Activated T-cell treated with anti-CD3 and anti-CD28 coated beads, Interleukin-2, amount 50 U/mL, for 4 hours (primary cell): ENCODE measurements around the gene SETDB2. TPM values are rescaled to one million over a fixed set of nuclear protein-coding genes. Genes with fewer than 3 reads are reported as not detected.

Experiments
- ATAC-seq, 2 donors: fragments of 200-7000 bp; cut with Tn5 transposase; one replicate each; pipeline ENCODE4 v1.10.0; 2021
- DNase-seq: peaks from one replicate; pipeline ENCODE4 v3.0.0-alpha.2; 2020
- H3K27me3 Mint-ChIP-seq: one replicate; pipeline ENCODE4 v1.8.0; 2021; ENCODE audit warnings: low read depth, mixed read lengths
- H3K36me3 Mint-ChIP-seq: one replicate; pipeline ENCODE4 v1.8.0; 2022; ENCODE audit warnings: mixed read lengths; ENCODE audit not compliant: insufficient read depth
- H3K4me1 Mint-ChIP-seq: one replicate; pipeline ENCODE4 v1.8.0; 2021; ENCODE audit warnings: low read depth, mixed read lengths
- H3K4me3 Mint-ChIP-seq: one replicate; pipeline ENCODE4 v1.8.0; 2021; ENCODE audit warnings: mild to moderate bottlenecking, moderate library complexity, mixed read lengths
- H3K9me3 Mint-ChIP-seq: one replicate; pipeline ENCODE4 v1.8.0; 2021; ENCODE audit warnings: mixed read lengths
- total RNA-seq, 3 donors: library from RNA; stranded (reverse); gene quantifications; one replicate each; pipeline ENCODE4 v1.2.1, GENCODE V29; 2021

Gene SETDB2, protein sequence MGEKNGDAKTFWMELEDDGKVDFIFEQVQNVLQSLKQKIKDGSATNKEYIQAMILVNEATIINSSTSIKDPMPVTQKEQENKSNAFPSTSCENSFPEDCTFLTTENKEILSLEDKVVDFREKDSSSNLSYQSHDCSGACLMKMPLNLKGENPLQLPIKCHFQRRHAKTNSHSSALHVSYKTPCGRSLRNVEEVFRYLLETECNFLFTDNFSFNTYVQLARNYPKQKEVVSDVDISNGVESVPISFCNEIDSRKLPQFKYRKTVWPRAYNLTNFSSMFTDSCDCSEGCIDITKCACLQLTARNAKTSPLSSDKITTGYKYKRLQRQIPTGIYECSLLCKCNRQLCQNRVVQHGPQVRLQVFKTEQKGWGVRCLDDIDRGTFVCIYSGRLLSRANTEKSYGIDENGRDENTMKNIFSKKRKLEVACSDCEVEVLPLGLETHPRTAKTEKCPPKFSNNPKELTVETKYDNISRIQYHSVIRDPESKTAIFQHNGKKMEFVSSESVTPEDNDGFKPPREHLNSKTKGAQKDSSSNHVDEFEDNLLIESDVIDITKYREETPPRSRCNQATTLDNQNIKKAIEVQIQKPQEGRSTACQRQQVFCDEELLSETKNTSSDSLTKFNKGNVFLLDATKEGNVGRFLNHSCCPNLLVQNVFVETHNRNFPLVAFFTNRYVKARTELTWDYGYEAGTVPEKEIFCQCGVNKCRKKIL
- total RNA-seq: 10 to 100 TPM in 1 of 3 donors, 1 to 10 TPM in 2; 7.8 to 10.0 (median 9.6) TPM

GRCh38 chr13:49443704-49444523, at the start of gene SETDB2, which contains the start of gene CAB39L:
Gene SETDB2 (plus strand): TSS chr13:49444274. CDS start chr13:49451894, 7,620 bp downstream.
Gene CAB39L (minus strand): TSS chr13:49444064. CDS start chr13:49382910, 61,154 bp downstream.
- ATAC-seq (peak; percentile 95 to 96), DNase-seq (peak; percentile 98)
- no peaks in the 10 kb centered on the region for H3K27me3 Mint-ChIP-seq
- H3K9me3 Mint-ChIP-seq: no peaks in the 10 kb centered on the region
- H3K4me3 Mint-ChIP-seq: peak within 1 kb of the TSS; percentile 91
- peaks cover 3% of the 10 kb centered on the region for H3K36me3 Mint-ChIP-seq
- peaks cover 54% of the 10 kb centered on the region for H3K4me1 Mint-ChIP-seq

DNA sequence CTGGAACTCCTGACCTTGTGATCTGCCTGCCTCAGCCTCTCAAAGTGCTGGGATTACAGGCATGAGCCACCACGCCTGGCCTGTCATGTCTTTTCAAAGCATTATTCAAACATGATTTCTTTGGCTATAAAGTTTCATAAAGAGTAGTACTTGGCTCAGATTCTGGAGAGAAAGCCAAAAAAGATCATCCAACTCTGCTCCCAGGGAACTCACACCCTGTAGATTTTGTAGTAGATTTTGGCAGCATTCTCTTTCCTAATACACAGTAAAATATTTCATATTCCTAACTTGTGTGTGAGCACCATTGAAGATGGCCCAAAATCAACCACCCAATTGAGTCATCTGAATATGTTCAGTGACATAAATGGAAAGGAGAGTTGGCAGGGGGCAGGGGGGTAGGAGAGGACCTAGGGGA, 48.6 kb upstream of the SETDB2 start:
- no peaks in the 10 kb centered on the region for H3K27me3 Mint-ChIP-seq

GRCh38 chr13:49395878-49396380, 48.1 kb upstream of the SETDB2 start:
- Mint-ChIP-seq H3K4me3 (no peak overlapping the region), H3K4me1 (no peaks in the 10 kb centered on the region), H3K9me3 (no peaks in the 10 kb centered on the region), H3K27me3 (no peaks in the 10 kb centered on the region), H3K36me3 (no peaks in the 10 kb centered on the region)
- ATAC-seq: no peak
- DNase-seq: no peak

More for the DNA sequence above, 48.6 kb upstream of the SETDB2 start:
- H3K9me3 Mint-ChIP-seq: no peaks in the 10 kb centered on the region
- DNase-seq: no peak
- H3K4me1 Mint-ChIP-seq: no peaks in the 10 kb centered on the region
- no peak overlapping the region for H3K4me3 Mint-ChIP-seq
- peaks cover 1% of the 10 kb centered on the region for H3K36me3 Mint-ChIP-seq
- no peak for ATAC-seq

GRCh38 chr13:49399801-49400472, 44.1 kb upstream of the SETDB2 start:
- DNase-seq (no peak), ATAC-seq (no peak)
- Mint-ChIP-seq H3K36me3 (peaks cover 16% of the 10 kb centered on the region), H3K27me3 (no peaks in the 10 kb centered on the region), H3K9me3 (peaks cover 13% of the 10 kb centered on the region), H3K4me3 (no peak overlapping the region), H3K4me1 (no peaks in the 10 kb centered on the region)

- Mint-ChIP-seq H3K27me3 (no peaks in the 10 kb centered on the region), H3K4me1 (no peaks in the 10 kb centered on the region), H3K4me3 (no peak overlapping the region), H3K36me3 (peaks cover 20% of the 10 kb centered on the region), H3K9me3 (peaks cover 22% of the 10 kb centered on the region)
- DNase-seq (no peak), ATAC-seq (no peak)
These were observed 43.1 kb upstream of the SETDB2 start for GRCh38 chr13:49400755-49401659.

- no peaks in the 10 kb centered on the region for H3K27me3 Mint-ChIP-seq
- no peak overlapping the region for H3K4me3 Mint-ChIP-seq
- peaks cover 20% of the 10 kb centered on the region for H3K36me3 Mint-ChIP-seq
- H3K9me3 Mint-ChIP-seq: peaks cover 22% of the 10 kb centered on the region
- DNase-seq: no peak
- ATAC-seq: no peak
- H3K4me1 Mint-ChIP-seq: no peaks in the 10 kb centered on the region
These were observed 39.9 kb upstream of the SETDB2 start for GRCh38 chr13:49403996-49404702.

DNA sequence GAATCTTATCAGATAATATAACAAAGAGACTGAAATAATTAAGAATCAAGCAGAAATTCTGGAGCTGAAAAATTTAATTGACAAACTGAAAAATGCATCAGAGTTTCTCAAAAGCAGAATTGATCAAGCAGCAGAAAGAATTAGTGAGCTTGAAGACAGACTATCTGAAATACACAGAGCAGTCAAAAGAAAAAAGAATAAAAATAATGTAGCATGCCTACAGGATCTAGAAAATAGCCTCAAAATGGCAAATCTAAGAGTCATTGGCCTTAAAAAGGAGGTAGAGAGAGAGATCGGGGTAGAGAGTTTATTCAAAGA, 39.4 kb upstream of the SETDB2 start:
- peaks cover 20% of the 10 kb centered on the region for H3K36me3 Mint-ChIP-seq
- H3K4me1 Mint-ChIP-seq: no peaks in the 10 kb centered on the region
- H3K27me3 Mint-ChIP-seq: no peaks in the 10 kb centered on the region
- H3K4me3 Mint-ChIP-seq: no peak overlapping the region
- ATAC-seq (no peak), DNase-seq (no peak)
- H3K9me3 Mint-ChIP-seq: peaks cover 22% of the 10 kb centered on the region

- Mint-ChIP-seq H3K36me3 (peaks cover 16% of the 10 kb centered on the region), H3K27me3 (no peaks in the 10 kb centered on the region), H3K4me3 (no peak overlapping the region), H3K9me3 (peaks cover 22% of the 10 kb centered on the region), H3K4me1 (no peaks in the 10 kb centered on the region)
- DNase-seq (no peak), ATAC-seq (no peak)
These were observed 37.0 kb upstream of the SETDB2 start for GRCh38 chr13:49407068-49407467.

DNA sequence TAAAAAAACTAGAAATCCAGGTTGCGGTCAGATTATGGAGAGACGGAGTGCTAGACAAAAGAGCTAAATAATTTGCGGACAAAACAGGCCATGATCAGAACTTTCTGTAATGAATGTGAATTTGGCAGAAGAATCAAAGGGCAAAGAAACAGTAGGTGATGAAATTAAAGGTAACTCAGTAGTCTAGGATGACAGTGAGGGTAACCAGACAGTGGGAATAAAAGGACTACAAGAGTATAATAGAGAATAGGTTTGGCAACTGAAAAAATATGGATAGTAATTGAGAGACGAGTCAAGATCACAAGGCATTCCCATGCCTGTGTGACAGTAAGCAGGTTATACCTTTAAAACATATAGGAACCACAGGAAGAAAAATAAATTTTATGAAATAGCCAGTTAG, 36.1 kb upstream of the SETDB2 start:
- DNase-seq (no peak), ATAC-seq (no peak)
- Mint-ChIP-seq H3K9me3 (peaks cover 22% of the 10 kb centered on the region), H3K36me3 (peaks cover 16% of the 10 kb centered on the region), H3K4me3 (no peak overlapping the region), H3K27me3 (no peaks in the 10 kb centered on the region), H3K4me1 (no peaks in the 10 kb centered on the region)

DNA sequence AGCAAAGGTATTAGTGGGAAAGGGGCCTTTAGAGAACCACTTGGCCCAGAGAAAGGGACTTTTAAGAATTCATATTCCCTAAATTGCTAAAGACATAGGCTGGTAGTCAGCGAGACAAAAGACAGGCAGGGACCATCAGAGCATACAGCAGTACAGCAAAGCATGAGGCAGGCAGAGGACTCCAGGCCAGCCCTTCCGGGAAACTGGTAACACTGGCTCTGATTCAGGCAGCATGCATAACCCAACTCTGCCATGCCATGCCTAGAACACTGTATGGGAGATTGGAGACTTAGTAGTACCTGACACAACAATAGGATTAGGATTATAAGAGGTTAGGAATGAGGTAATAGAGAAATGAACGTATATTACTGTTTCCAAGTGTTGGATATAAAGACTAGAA, 35.1 kb upstream of the SETDB2 start:
- no peak for ATAC-seq

GRCh38 chr13:49410006-49410405, 34.1 kb upstream of the SETDB2 start:
- peaks cover 8% of the 10 kb centered on the region for H3K9me3 Mint-ChIP-seq
- DNase-seq (no peak), ATAC-seq (no peak)
- no peak overlapping the region for H3K4me3 Mint-ChIP-seq
- H3K4me1 Mint-ChIP-seq: no peaks in the 10 kb centered on the region
- peaks cover 4% of the 10 kb centered on the region for H3K36me3 Mint-ChIP-seq
- no peaks in the 10 kb centered on the region for H3K27me3 Mint-ChIP-seq

More for the DNA sequence above, 35.1 kb upstream of the SETDB2 start:
- Mint-ChIP-seq H3K4me1 (no peaks in the 10 kb centered on the region), H3K27me3 (no peaks in the 10 kb centered on the region), H3K36me3 (peaks cover 13% of the 10 kb centered on the region), H3K9me3 (peaks cover 18% of the 10 kb centered on the region), H3K4me3 (no peak overlapping the region)
- no peak for DNase-seq

GRCh38 chr13:49410477-49410876, 33.6 kb upstream of the SETDB2 start:
- H3K27me3 Mint-ChIP-seq: no peaks in the 10 kb centered on the region
- DNase-seq: no peak
- H3K4me1 Mint-ChIP-seq: no peaks in the 10 kb centered on the region
- no peak for ATAC-seq
- H3K4me3 Mint-ChIP-seq: no peak overlapping the region
- peaks cover 3% of the 10 kb centered on the region for H3K9me3 Mint-ChIP-seq
- peaks cover under 1% of the 10 kb centered on the region for H3K36me3 Mint-ChIP-seq
